HCT116 (cell line): ENCODE measurements around the gene SYT11. TPM values are rescaled to one million over a fixed set of nuclear protein-coding genes. Genes with fewer than 3 reads are reported as not detected.

ENCODE experiments used
- ATAC-seq: fragments of 200-7000 bp; cut with Tn5 transposase; 2 replicates; pipeline ENCODE4 v1.9.1; 2020; ENCODE audit warnings: mild to moderate bottlenecking, moderate library complexity
- BruUV-seq: library from RNA; stranded (reverse); fragments of 400-500 nt; replicated peaks from 2 replicates; lab custom pipeline; 2021; lab: Mats Ljungman, UMichigan
- CTCF ChIA-PET: fragments of 300-600 bp; sonication (Branson Sonifier 250); formaldehyde crosslinking; loops from one replicate; lab custom pipeline; 2021; ENCODE audit warnings: antibody characterized with exemption; lab: Charles Lee
- POLR2A ChIA-PET: fragments of 300-600, 350-600 bp; sonication (Branson Sonifier 250); formaldehyde crosslinking; loops from one replicate; lab custom pipeline; 2021; ENCODE audit warnings: antibody characterized with exemption; lab: Charles Lee
- RAD21 ChIA-PET, 2 experiments: fragments of 300-600 bp; sonication (Branson Sonifier 250); formaldehyde crosslinking; loops; one replicate each; lab custom pipeline; 2023; ENCODE audit warnings: low total read pairs in 2 of 2; ENCODE audit not compliant: uncharacterized antibody in 2 of 2, unreplicated experiment in 2 of 2, low non-redundant PET in 1 of 2; lab: Charles Lee
- DNase-seq: peaks from one replicate; pipeline ENCODE4 v3.0.0-alpha.2; 2010; ENCODE audit warnings: low read depth, low spot score
- H2AFZ ChIP-seq: fragments of 200-600 bp; shearing (Covaris generic), sonication (generic); 2 replicates; pipeline ENCODE4 v1.6.1; 2017; ENCODE audit warnings: low read depth, mixed run types, mixed read lengths, antibody characterized with exemption, low read length; ENCODE audit not compliant: poor library complexity, severe bottlenecking
- H3K27ac ChIP-seq: 2 replicates; pipeline ENCODE4 v1.5.1; 2012; ENCODE audit warnings: low read depth, low read length
- H3K27me3 ChIP-seq: fragments of 200-600 bp; sonication (generic); 2 replicates; pipeline ENCODE4 v1.6.1; 2016; ENCODE audit warnings: mixed run types, low read length, mixed read lengths; ENCODE audit not compliant: insufficient read depth
- H3K36me3 ChIP-seq, 2 experiments: fragments of 200-500 bp in 1 of 2; fragments of 200-600 bp in 1 of 2; sonication (Bioruptor generic) in 1 of 2; sonication (generic) in 1 of 2; 2 replicates each; pipeline versions ENCODE4 v1.5.1 to v1.6.1; 2014 to 2016; ENCODE audit warnings: low read length in 2 of 2, inconsistent platforms in 1 of 2, mixed read lengths in 1 of 2, mixed run types in 1 of 2; ENCODE audit not compliant: insufficient read depth in 2 of 2, control insufficient read depth in 1 of 2
- H3K4me1 ChIP-seq, 2 experiments: fragments of 200-600 bp in 1 of 2; sonication (generic) in 1 of 2; 2 replicates each; pipeline versions ENCODE4 v1.5.1 to v1.6.1; 2012 to 2017; ENCODE audit warnings: low read length in 2 of 2, inconsistent platforms in 1 of 2, mild to moderate bottlenecking in 1 of 2, mixed read lengths in 1 of 2, mixed run types in 1 of 2, moderate library complexity in 1 of 2; ENCODE audit not compliant: insufficient read depth in 2 of 2, control insufficient read depth in 1 of 2
- H3K4me2 ChIP-seq: fragments of 200-600 bp; sonication (generic); 2 replicates; pipeline ENCODE4 v1.6.1; 2017; ENCODE audit warnings: mixed run types, low read length, mixed read lengths
- H3K4me3 ChIP-seq, 2 experiments: fragments of 200-600 bp in 1 of 2; sonication (generic) in 1 of 2; replicated peaks in 1 of 2; 2 replicates each; pipeline ENCODE4 v1.5.1; 2011 to 2016; ENCODE audit warnings: low read length in 2 of 2, control low read depth in 1 of 2, low read depth in 1 of 2, mild to moderate bottlenecking in 1 of 2, mixed read lengths in 1 of 2, mixed run types in 1 of 2
- H3K79me2 ChIP-seq: fragments of 200-600 bp; sonication (generic); 2 replicates; pipeline ENCODE4 v1.6.1; 2017; ENCODE audit warnings: mild to moderate bottlenecking, mixed run types, low read length, moderate library complexity, mixed read lengths; ENCODE audit not compliant: insufficient read depth
- H3K9ac ChIP-seq: fragments of 200-600 bp; sonication (generic); 2 replicates; pipeline ENCODE4 v1.6.1; 2016; ENCODE audit warnings: low read length, mixed read lengths
- H3K9me2 ChIP-seq: fragments of 200-600 bp; sonication (generic), shearing (Covaris generic); 2 replicates; pipeline ENCODE4 v1.6.1; 2017; ENCODE audit warnings: mixed run types, mild to moderate bottlenecking, moderate library complexity; ENCODE audit not compliant: insufficient read depth
- H3K9me3 ChIP-seq, 2 experiments: fragments of 200-500 bp in 1 of 2; fragments of 200-600 bp in 1 of 2; sonication (Bioruptor generic) in 1 of 2; sonication (generic) in 1 of 2; 2 replicates each; pipeline ENCODE4 v1.6.1; 2014 to 2017; ENCODE audit warnings: low read length in 2 of 2, mixed read lengths in 2 of 2, inconsistent platforms in 1 of 2, low read depth in 1 of 2, mild to moderate bottlenecking in 1 of 2, mixed run types in 1 of 2, moderate library complexity in 1 of 2; ENCODE audit not compliant: control insufficient read depth in 1 of 2, insufficient read depth in 1 of 2
- H4K20me1 ChIP-seq: fragments of 200-600 bp; sonication (generic), shearing (Covaris generic); 2 replicates; pipeline ENCODE4 v1.6.1; 2017; ENCODE audit warnings: mixed run types, mild to moderate bottlenecking, moderate library complexity; ENCODE audit not compliant: insufficient read depth
- CBX3 ChIP-seq: IDR thresholded peaks from 2 replicates; pipeline ENCODE4 v1.6.1; 2012; ENCODE audit warnings: low read depth
- EZH2 ChIP-seq: fragments of 200-600 bp; sonication (generic); IDR thresholded peaks from 2 replicates; pipeline ENCODE4 v1.6.1; 2017; ENCODE audit warnings: antibody characterized with exemption, mixed run types
- EZH2phosphoT487 ChIP-seq: fragments of 200-600 bp; IDR thresholded peaks from 2 replicates; pipeline ENCODE4 v1.6.1; 2018; ENCODE audit warnings: antibody characterized with exemption, borderline replicate concordance
- FOSL1 ChIP-seq: IDR thresholded peaks from 2 replicates; pipeline ENCODE4 v1.6.1; 2012; ENCODE audit warnings: low read depth
- POLR2AphosphoS5 ChIP-seq: IDR thresholded peaks from 2 replicates; pipeline ENCODE4 v1.6.1; 2011; ENCODE audit warnings: mild to moderate bottlenecking, low read depth, low read length, moderate library complexity
- RAD21 ChIP-seq: IDR thresholded peaks from 2 replicates; pipeline ENCODE4 v1.6.1; 2012; ENCODE audit warnings: low read depth, mild to moderate bottlenecking
- REST ChIP-seq: IDR thresholded peaks from 2 replicates; pipeline ENCODE4 v1.6.1; 2012; ENCODE audit warnings: low read depth
- SIN3A ChIP-seq: IDR thresholded peaks from 2 replicates; pipeline ENCODE4 v1.6.1; 2012; ENCODE audit warnings: low read depth
- SP1 ChIP-seq: IDR thresholded peaks from 2 replicates; pipeline ENCODE4 v1.6.1; 2012; ENCODE audit warnings: low read depth
- YY1 ChIP-seq: IDR thresholded peaks from 2 replicates; pipeline ENCODE4 v1.6.1; 2011; ENCODE audit warnings: low read length, low read depth, moderate library complexity, mild to moderate bottlenecking; ENCODE audit not compliant: insufficient replicate concordance; ENCODE audit errors: extremely low read depth
- intact Hi-C: fragments of 100-400 bp; cut with micrococcal nuclease; formaldehyde crosslinking; loops from 2 replicates; pipeline ENCODE4 v1.10.0; 2022
- total RNA-seq: library from RNA; stranded (reverse); gene quantifications from one replicate; pipeline ENCODE4 v1.2.1, GENCODE V29; 2021; ENCODE audit not compliant: unreplicated experiment

Gene SYT11
- total RNA-seq, 1 experiment from 2014 or later, result 0.17 TPM

GRCh38 chr1:155911156-155912055, 52.0 kb downstream of the SYT11 start, which contains the start of gene RIT1:
Gene RIT1, minus strand, starts transcription at chr1:155911349. Its CDS starts 588 bp downstream, at chr1:155910761.
- H3K27ac ChIP-seq, result no peak within 1 kb of the TSS; the same call in 1 of the 2 replicates
- TF ChIP-seq REST (no peak), CBX3 (no peak), EZH2phosphoT487 (no peak), EZH2 (no peak), SP1 (no peak), RAD21 (no peak), SIN3A (no peak), POLR2AphosphoS5 (no peak; the same call in 1 of the 2 replicates), YY1 (no peak), FOSL1 (no peak)
- TF ChIP-seq, all 23 proteins: peak for 0
- Histone ChIP-seq H3K79me2 (peaks cover 21% of the 10 kb centered on the region; the same call in 1 of the 2 replicates), H3K4me2 (no peak within 1 kb of the TSS; the same call in 1 of the 2 replicates), H2AFZ (no peak within 1 kb of the TSS), H3K9ac (no peak within 1 kb of the TSS), H4K20me1 (peaks cover 12% of the 10 kb centered on the region; the same call in 1 of the 2 replicates), H3K36me3 (peaks cover 51 to 69% of the 10 kb centered on the region in 2 experiments), H3K4me1 (peaks cover 0 to 23% of the 10 kb centered on the region in 2 experiments; a peak in 2 of 4 replicates), H3K9me2 (no peaks in the 10 kb centered on the region), H3K27me3 (no peaks in the 10 kb centered on the region), H3K9me3 (no peaks in the 10 kb centered on the region), H3K4me3 (no peak within 1 kb of the TSS)
- ChIA-PET RAD21 (interaction anchor here (0.5 to 0.6 kb wide), 2 partner anchors 414 to 420 kb away, joined by 4 read pairs; no protein-coding TSS in a partner anchor), POLR2A (no interaction called here), CTCF (no interaction called here)
- intact Hi-C loops, result no loop called here
- ATAC-seq (peak; percentile 57), DNase-seq (no peak)
- no TSS peak for BruUV-seq
